Neural progenitor cell (in vitro differentiated cells): Measurements from ENCODE around the gene FRY. TPM values are rescaled to one million over a fixed set of nuclear protein-coding genes. Genes with fewer than 3 reads are reported as not detected.

Experiments used
- DNase-seq: peaks from one replicate; pipeline ENCODE4 v3.0.0-alpha.2; 2016; ENCODE audit warnings: low spot score
- H2AFZ ChIP-seq: fragments of 200-600 bp; sonication (generic); replicated peaks from 2 replicates; pipeline ENCODE4 v1.6.1; 2016; ENCODE audit warnings: antibody characterized with exemption
- H3F3A ChIP-seq: fragments of 200-600 bp; sonication (generic); 2 replicates; pipeline ENCODE4 v1.6.1; 2016; ENCODE audit warnings: antibody characterized with exemption, low read depth
- H3K27ac ChIP-seq: fragments of 200-600 bp; sonication (generic); 2 replicates; pipeline ENCODE4 v1.5.1; 2016; ENCODE audit warnings: mild to moderate bottlenecking
- H3K27me3 ChIP-seq: fragments of 200-600 bp; sonication (generic); 2 replicates; pipeline ENCODE4 v1.6.1; 2016; ENCODE audit warnings: mild to moderate bottlenecking, moderate library complexity
- H3K36me3 ChIP-seq: fragments of 200-600 bp; sonication (generic); 2 replicates; pipeline ENCODE4 v1.5.1; 2016
- H3K4me1 ChIP-seq: fragments of 200-600 bp; sonication (generic); 2 replicates; pipeline ENCODE4 v1.6.1; 2016; ENCODE audit warnings: mixed run types
- H3K4me2 ChIP-seq: fragments of 200-600 bp; sonication (generic); 2 replicates; pipeline ENCODE4 v1.6.1; 2016
- H3K4me3 ChIP-seq: fragments of 200-600 bp; sonication (generic); 2 replicates; pipeline ENCODE4 v1.5.1; 2016
- H3K79me2 ChIP-seq: fragments of 200-600 bp; sonication (generic); 2 replicates; pipeline ENCODE4 v1.6.1; 2016; ENCODE audit warnings: low read depth
- H3K9ac ChIP-seq: fragments of 200-600 bp; sonication (generic); 2 replicates; pipeline ENCODE4 v1.6.1; 2016
- H3K9me3 ChIP-seq: fragments of 200-600 bp; sonication (generic); 2 replicates; pipeline ENCODE4 v1.5.1; 2016; ENCODE audit warnings: low read depth
- H4K20me1 ChIP-seq: fragments of 200-600 bp; sonication (generic); 2 replicates; pipeline ENCODE4 v1.6.1; 2016; ENCODE audit warnings: low read depth
- H3K27ac Mint-ChIP-seq: 3 replicates; pipeline ENCODE4 v1.8.0; 2021; ENCODE audit warnings: mixed read lengths
- H3K27me3 Mint-ChIP-seq: 2 replicates; pipeline ENCODE4 v1.8.0; 2022; ENCODE audit warnings: low read depth, mild to moderate bottlenecking, inconsistent platforms, moderate library complexity, mixed read lengths; ENCODE audit not compliant: insufficient read depth
- H3K36me3 Mint-ChIP-seq: 3 replicates; pipeline ENCODE4 v1.8.0; 2021; ENCODE audit warnings: mixed read lengths
- H3K4me1 Mint-ChIP-seq: 3 replicates; pipeline ENCODE4 v1.8.0; 2021; ENCODE audit warnings: mixed read lengths
- H3K4me3 Mint-ChIP-seq: 3 replicates; pipeline ENCODE4 v1.8.0; 2021; ENCODE audit warnings: mild to moderate bottlenecking, moderate library complexity, mixed read lengths
- H3K9me3 Mint-ChIP-seq: 3 replicates; pipeline ENCODE4 v1.8.0; 2020; ENCODE audit warnings: mixed read lengths
- EZH2 ChIP-seq: fragments of 200-600 bp; sonication (generic); IDR thresholded peaks from 2 replicates; pipeline ENCODE4 v1.6.1; 2017; ENCODE audit warnings: antibody characterized with exemption, mild to moderate bottlenecking, moderate library complexity
- EZH2phosphoT487 ChIP-seq: fragments of 200-600 bp; sonication (generic); IDR thresholded peaks from 2 replicates; pipeline ENCODE4 v1.6.1; 2017; ENCODE audit warnings: antibody characterized with exemption
- total RNA-seq: library from RNA; depleted of rRNA; stranded (reverse); fragments of >200 nt; gene quantifications from 2 replicates; pipeline ENCODE4 v1.2.3, GENCODE V29; 2015; ENCODE audit warnings: low replicate concordance
- TF ChIP-seq, protein P1 (sequence below): fragments of 200-600 bp; sonication (generic); IDR thresholded peaks from 2 replicates; pipeline ENCODE4 v1.5.1; 2017; ENCODE audit warnings: antibody characterized with exemption, mild to moderate bottlenecking

The FRY gene
- total RNA-seq, 1 donor from 2014 or later = 12.6 TPM

DNA sequence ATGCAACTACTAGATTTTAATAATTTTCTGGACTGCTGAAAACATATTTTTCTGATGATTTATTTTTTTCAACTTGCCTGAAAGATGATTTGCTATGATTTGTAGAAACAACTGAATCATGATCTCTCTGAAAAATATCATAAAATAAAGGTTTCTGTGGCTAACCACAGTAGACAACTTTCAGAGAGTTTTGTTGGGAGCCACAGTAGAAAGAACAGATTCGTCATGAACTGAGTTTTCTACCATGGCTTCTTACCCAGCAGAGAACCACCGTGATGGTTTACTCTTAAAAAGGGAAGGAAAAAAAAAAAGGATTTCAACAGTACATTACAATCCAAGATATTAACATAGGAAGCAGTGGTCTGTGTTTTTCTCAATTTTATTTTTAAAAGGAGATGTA lies 265.6 kb downstream of the FRY start:
- Mint-ChIP-seq H3K4me1 (peaks cover 6% of the 10 kb centered on the region), H3K27ac (no peak overlapping the region), H3K27me3 (no peaks in the 10 kb centered on the region), H3K4me3 (no peak overlapping the region), H3K36me3 (no peaks in the 10 kb centered on the region), H3K9me3 (no peaks in the 10 kb centered on the region)
- Histone ChIP-seq H3K9ac (no peak overlapping the region), H3K79me2 (no peaks in the 10 kb centered on the region), H3K4me2 (no peak overlapping the region), H3F3A (no peaks in the 10 kb centered on the region), H4K20me1 (no peaks in the 10 kb centered on the region), H3K4me3 (no peak overlapping the region), H3K27ac (no peak overlapping the region), H3K9me3 (no peaks in the 10 kb centered on the region), H2AFZ (no peak overlapping the region), H3K36me3 (no peaks in the 10 kb centered on the region), H3K4me1 (peaks cover 18% of the 10 kb centered on the region), H3K27me3 (no peaks in the 10 kb centered on the region)
- TF ChIP-seq, protein P1, sequence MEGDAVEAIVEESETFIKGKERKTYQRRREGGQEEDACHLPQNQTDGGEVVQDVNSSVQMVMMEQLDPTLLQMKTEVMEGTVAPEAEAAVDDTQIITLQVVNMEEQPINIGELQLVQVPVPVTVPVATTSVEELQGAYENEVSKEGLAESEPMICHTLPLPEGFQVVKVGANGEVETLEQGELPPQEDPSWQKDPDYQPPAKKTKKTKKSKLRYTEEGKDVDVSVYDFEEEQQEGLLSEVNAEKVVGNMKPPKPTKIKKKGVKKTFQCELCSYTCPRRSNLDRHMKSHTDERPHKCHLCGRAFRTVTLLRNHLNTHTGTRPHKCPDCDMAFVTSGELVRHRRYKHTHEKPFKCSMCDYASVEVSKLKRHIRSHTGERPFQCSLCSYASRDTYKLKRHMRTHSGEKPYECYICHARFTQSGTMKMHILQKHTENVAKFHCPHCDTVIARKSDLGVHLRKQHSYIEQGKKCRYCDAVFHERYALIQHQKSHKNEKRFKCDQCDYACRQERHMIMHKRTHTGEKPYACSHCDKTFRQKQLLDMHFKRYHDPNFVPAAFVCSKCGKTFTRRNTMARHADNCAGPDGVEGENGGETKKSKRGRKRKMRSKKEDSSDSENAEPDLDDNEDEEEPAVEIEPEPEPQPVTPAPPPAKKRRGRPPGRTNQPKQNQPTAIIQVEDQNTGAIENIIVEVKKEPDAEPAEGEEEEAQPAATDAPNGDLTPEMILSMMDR = no peak
- TF ChIP-seq EZH2 (no peak), EZH2phosphoT487 (no peak)
- DNase-seq = no peak

DNA sequence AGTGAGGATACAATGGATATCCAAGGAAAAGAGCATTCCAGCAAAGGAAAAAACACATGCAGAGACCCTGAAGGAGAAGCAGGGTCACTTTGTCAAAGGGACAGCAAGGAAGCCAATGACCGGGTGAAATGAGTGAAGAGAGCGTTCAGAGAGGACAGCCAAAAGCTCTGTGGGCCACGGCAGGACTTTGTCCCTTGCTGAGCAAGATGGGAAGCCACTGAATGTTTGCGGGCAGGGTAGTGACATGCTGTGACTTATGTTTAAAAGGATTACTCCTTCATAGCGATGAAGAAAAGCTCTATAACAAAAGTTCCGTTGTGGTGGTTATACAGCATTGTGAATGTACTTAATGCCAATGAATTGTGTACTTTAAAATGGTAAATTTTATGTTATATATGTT lies 267.1 kb downstream of the FRY start:
- Mint-ChIP-seq H3K4me3 (no peak overlapping the region), H3K4me1 (peaks cover 6% of the 10 kb centered on the region), H3K27me3 (no peaks in the 10 kb centered on the region), H3K27ac (no peak overlapping the region), H3K36me3 (no peaks in the 10 kb centered on the region), H3K9me3 (no peaks in the 10 kb centered on the region)
- Histone ChIP-seq H3F3A (no peaks in the 10 kb centered on the region), H3K4me2 (no peak overlapping the region), H3K9ac (no peak overlapping the region), H2AFZ (peak overlapping the region; percentile 13), H3K27ac (no peak overlapping the region), H3K27me3 (no peaks in the 10 kb centered on the region), H3K4me1 (peaks cover 18% of the 10 kb centered on the region), H3K36me3 (no peaks in the 10 kb centered on the region), H4K20me1 (no peaks in the 10 kb centered on the region), H3K79me2 (no peaks in the 10 kb centered on the region), H3K9me3 (no peaks in the 10 kb centered on the region), H3K4me3 (no peak overlapping the region)
- DNase-seq = no peak
- no peak for TF ChIP-seq EZH2
- TF ChIP-seq EZH2phosphoT487 = no peak
- TF ChIP-seq, protein P1 = no peak

DNA sequence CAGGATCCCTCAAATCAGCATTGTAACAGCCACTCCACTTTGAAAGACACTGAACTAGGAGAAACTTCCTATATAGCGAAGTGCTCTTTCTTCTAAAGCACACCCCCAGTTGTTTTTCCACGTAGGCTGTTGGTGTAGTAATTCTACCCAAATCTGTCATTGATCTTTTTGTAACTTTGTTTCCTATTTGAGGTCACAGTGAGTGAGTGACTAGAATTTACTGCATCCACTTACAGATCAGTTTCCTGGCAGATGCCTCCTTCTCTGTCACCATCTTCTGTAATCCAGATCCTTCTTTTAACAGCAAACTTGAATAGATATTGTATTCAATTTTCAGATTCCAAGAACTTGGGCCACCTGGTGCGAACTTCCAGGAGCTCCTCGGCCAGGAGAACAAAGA lies 268.3 kb downstream of the FRY start:
- no peaks in the 10 kb centered on the region for H4K20me1 ChIP-seq
- H3K27me3 Mint-ChIP-seq = no peaks in the 10 kb centered on the region
- H3K9me3 Mint-ChIP-seq = no peaks in the 10 kb centered on the region
- no peaks in the 10 kb centered on the region for H3K27me3 ChIP-seq
- DNase-seq = no peak
- no peak overlapping the region for H3K27ac Mint-ChIP-seq
- H3K4me3 ChIP-seq = no peak overlapping the region
- H3K4me1 Mint-ChIP-seq = peaks cover 6% of the 10 kb centered on the region
- no peak overlapping the region for H3K9ac ChIP-seq
- H3K27ac ChIP-seq = no peak overlapping the region
- no peaks in the 10 kb centered on the region for H3K36me3 Mint-ChIP-seq
- H3K4me1 ChIP-seq = peaks cover 18% of the 10 kb centered on the region
- no peak overlapping the region for H3K4me2 ChIP-seq
- H3F3A ChIP-seq = no peaks in the 10 kb centered on the region
- H3K4me3 Mint-ChIP-seq = no peak overlapping the region
- no peaks in the 10 kb centered on the region for H3K79me2 ChIP-seq
- TF ChIP-seq EZH2 (no peak), EZH2phosphoT487 (no peak)
- H3K9me3 ChIP-seq = no peaks in the 10 kb centered on the region
- H2AFZ ChIP-seq = no peak overlapping the region
- H3K36me3 ChIP-seq = no peaks in the 10 kb centered on the region

DNA sequence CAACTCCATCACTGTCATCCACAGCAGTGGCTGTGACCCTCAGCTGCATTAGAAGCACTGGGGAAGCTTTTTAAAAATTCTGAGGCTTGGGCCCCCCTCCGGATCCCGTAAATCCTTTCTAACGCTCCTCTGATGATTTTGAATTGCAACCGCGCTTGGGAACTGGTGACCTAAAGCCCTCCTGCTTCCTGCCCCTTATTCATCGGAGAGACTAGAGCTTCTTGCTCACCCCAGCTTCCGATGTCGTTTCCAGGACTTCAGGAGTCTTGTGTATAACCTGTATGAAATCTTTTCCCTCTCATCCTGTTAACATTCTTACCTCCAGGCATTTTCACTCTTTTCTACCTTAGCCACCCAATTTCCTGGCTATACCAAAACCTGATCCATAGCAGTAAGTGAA lies 268.8 kb downstream of the FRY start:
- no peak overlapping the region for H3K4me3 Mint-ChIP-seq
- no peak overlapping the region for H2AFZ ChIP-seq
- DNase-seq = no peak
- no peaks in the 10 kb centered on the region for H3K27me3 ChIP-seq
- H3K4me1 ChIP-seq = peaks cover 18% of the 10 kb centered on the region
- H3F3A ChIP-seq = no peaks in the 10 kb centered on the region
- peaks cover 6% of the 10 kb centered on the region for H3K4me1 Mint-ChIP-seq
- no peaks in the 10 kb centered on the region for H3K36me3 Mint-ChIP-seq
- H3K4me3 ChIP-seq = no peak overlapping the region
- H3K27ac ChIP-seq = no peak overlapping the region
- H3K9ac ChIP-seq = no peak overlapping the region
- no peak for TF ChIP-seq EZH2phosphoT487
- TF ChIP-seq, protein P1 = no peak
- no peak for TF ChIP-seq EZH2
- no peaks in the 10 kb centered on the region for H3K9me3 Mint-ChIP-seq
- H3K79me2 ChIP-seq = no peaks in the 10 kb centered on the region
- H4K20me1 ChIP-seq = no peaks in the 10 kb centered on the region
- H3K9me3 ChIP-seq = no peaks in the 10 kb centered on the region
- no peak overlapping the region for H3K27ac Mint-ChIP-seq
- no peaks in the 10 kb centered on the region for H3K36me3 ChIP-seq
- no peak overlapping the region for H3K4me2 ChIP-seq
- H3K27me3 Mint-ChIP-seq = no peaks in the 10 kb centered on the region
